ENCODE results near the gene MYO1D.

MYO1D gene

DNA sequence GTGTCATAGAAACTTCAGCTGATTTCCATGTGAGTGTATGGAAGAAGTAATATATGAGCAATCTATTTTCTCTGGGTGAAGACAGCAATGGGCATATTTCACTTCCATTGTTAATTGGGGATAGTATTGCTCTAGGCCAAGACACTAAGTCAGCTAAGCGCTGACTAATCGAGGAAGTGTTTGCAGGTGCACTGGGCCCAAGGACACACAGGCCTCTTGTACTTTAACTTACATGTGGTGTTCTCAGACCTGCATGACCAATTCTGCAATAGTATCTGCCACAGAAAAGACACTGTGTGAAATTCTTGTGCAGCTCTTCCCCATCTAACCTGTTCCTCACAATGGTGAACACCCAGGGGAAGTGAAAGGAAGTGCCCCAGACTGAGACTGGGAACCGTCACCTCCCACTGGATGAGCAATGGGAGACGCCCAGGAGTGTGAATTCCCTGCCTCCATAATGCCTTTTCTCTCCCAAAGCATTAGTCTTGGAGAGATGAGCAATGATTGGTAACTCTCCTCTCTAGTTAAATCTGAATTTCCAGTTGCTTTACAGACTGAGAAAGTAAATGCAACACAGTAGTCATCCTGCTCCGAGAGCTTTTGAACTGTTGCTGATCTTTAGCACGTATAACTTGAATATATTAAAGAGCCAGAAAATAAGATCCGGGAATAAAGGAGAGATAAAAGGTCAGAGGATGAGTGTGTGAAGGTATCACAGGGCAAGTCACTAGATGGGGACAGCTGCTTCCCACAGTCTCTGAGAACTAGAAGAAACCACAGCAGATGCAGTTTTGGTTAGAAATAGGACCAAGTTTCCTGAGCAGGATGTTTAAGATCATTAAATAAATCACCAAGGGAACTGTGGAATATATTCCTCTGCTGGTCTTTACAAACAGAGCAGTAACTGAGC, 307.5 kb downstream of the MYO1D start:
- DNase-seq (ENCODE audit: low spot score), result peak; percentile 13

DNA sequence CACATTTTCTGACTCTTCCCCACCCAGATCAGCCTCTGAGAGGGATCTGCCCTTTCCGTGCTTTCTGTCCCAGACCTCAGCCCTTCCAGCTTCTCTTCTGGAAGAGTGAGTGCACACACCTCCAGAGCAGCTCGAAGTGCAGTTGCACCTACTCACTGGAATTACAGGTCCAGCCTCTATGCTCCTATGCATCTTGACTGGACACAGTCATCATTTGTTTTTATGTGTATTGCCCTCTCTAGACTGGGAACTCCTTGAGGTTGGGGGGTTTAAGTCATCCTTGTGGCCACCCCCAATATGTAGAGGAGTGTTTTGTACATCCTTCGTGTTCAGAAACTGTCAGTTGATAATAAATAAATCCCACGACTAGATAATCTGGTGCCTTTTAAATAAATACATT, 308.2 kb downstream of the MYO1D start:
- DNase-seq (ENCODE audit: low spot score), result no peak

DNA sequence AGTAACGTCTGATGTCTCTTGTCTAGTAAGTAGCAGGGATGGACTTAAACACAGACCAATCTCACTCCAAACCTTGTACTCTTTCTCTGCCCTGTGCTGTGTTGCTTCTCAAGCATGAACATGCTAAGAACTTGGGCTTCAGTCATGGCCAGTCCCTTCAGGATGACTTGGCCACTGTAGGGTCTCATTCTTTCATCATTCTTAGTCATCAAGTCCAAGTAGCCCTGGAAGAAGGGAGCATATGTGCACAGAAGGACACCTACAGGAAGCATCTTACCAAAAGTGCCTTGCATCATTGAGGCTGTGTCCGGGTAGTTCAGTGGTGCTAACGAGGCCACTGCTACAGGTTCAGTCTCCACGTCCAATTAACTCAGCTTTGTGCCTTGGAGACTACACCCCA, 309.4 kb downstream of the MYO1D start:
- no peak for DNase-seq (ENCODE audit: low spot score)

DNA sequence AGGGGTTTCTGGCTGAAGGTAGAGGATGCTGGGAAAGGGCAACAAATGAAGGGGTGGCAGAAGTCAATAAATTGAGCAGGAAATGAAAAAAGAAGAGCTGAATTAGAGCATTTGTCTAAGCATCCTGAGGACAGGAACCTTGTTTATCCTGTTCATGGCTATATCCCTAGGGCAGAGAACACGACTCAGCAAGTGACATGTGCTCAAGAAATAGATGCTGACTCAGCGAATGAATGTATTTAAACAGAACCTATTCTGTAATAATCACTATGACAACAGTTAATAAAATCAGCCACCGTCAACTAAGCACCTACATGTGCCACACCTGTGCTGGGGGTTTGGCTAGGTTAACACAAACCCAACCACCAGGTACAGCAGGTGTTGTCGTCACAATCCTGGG, 309.8 kb downstream of the MYO1D start:
- DNase-seq (ENCODE audit: low spot score), result no peak

DNA sequence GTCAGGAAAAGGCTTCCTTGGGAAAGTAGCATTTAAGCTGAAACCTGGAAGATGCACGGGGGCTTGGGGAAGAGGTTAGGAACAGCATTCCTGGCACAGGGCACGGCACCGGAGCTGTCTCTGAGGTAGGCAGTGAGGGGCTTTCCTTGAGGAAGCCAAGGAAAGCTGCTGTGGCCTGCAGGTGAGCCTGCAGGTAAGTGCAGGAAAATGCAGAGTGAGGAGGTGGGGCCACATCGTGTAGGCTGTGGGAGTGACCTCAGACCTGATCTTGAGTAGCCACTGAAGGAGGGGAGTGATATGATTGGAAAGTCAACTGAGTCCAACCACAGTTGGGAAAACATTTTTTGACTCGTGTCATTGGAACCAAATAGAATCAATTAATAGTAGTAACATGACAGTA, 310.6 kb downstream of the MYO1D start:
- no peak for DNase-seq (ENCODE audit: low spot score)

DNA sequence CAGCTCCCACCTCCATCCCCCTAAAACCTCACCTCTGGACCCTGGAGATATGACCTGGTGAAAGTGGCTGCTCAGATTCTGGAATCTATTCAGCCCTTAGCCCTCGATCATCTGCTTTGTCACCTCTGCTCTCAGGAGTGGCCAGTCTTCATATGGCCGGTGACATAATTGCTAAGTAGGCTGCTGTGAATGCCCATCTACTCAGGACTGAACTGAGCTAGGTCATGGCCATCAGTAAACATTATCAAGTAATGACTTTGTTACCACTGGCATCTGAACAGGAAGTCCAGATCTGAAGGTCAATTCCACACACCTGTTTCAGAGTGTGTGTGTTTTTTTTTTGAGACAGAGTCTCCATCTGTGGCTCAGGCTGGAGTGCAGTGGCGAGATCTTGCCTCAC, 311.5 kb downstream of the MYO1D start:
- DNase-seq (ENCODE audit: low spot score), result no peak

DNA sequence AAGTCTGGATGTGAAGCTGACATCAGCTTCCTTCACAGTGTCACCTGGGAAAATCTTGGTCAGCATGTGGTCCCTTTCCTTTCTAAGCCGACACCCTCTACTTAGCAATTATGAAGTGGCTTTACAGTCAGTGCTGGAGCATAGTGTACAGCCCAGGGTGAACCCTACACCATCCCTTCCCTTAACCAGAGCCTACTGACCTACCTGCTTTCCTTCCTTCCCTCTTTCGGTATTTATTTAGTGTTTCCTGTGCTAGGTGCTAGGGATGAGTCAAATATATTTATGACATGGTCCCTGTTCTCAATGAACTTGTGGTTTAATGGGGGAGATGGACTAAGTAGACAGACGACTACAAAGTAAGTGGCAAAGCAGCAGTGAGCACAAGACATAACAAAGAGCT, 312.6 kb downstream of the MYO1D start:
- no peak for DNase-seq (ENCODE audit: low spot score)

DNA sequence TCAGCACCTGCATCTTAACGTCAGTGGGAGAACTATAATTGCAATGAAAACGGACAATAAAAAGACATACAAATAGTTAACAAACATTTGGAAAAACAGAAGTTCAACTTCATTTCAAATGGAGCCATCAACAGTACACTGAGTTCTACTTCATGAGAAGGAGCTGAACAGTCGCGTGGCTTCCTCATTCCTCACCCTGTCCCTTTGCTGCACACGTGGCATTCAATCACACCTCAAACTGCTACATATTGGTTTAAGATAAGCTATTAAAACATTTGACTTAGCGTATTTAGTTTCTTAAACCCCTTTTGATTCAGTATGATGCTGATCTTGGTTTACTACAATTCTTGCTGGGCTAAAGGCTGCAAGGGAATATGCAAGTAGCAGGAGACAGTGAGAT, 313.3 kb downstream of the MYO1D start:
- no peak for DNase-seq (ENCODE audit: low spot score)

DNA sequence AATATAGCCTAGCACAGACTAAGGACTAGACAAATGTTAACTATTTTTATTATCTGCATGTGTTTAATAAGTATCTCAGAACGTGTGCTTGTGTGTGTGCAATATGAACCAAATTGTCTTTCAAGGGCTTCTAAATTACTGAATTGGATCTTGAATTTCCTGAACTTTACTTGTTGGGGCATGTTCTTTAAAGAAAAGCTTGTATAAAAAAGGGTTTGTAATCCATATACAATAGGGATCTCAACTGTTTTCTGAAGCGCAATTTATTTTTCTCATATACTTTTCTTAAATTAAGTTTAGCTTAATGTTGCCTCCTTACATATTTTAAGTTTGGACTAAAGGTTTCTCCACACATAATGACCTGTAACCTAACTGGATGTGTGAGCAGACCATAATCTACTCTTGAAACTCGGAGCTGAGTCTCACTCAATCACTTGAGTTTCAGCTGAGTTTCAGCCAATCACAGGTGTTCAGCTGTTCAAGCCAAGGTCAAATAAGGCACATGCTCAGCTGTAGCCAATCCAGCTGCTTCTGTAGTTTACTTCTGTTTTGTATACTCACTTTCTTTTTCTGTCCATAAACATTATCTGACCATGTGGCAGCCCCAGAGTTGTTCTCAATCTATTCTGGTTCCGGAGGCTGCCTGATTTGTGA, 317.8 kb downstream of the MYO1D start:
- DNase-seq (ENCODE audit: low spot score), result no peak

DNA sequence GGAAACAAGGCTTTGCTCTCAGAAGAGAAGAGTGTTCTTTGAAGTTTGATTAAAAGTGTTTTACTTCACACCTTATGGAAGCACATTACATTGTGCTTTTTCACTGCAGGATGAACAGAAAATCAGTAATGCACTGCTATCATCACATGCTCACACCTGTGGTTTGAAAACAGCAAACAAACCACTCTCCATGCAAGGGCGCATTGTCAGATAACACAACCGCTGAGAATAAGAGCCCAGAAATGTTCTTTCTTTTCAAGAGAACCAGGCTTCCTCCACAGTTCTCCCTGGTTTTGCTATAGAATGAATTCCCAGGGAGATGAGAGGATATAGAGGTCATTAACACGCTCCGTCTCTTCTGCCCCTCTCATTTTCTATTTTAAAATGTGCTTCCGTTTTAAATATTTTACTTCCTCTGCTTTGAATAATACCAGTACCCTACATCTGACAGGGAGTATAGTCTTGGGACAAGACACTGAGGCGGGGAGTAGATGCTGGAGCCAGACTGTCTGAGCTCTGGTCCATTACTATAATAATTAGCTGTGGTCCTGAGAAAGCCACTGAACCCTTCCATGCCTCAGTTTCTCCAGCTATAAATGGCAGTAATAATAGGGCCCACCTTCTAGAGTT, 318.5 kb downstream of the MYO1D start:
- no peak for DNase-seq (ENCODE audit: low spot score)

DNA sequence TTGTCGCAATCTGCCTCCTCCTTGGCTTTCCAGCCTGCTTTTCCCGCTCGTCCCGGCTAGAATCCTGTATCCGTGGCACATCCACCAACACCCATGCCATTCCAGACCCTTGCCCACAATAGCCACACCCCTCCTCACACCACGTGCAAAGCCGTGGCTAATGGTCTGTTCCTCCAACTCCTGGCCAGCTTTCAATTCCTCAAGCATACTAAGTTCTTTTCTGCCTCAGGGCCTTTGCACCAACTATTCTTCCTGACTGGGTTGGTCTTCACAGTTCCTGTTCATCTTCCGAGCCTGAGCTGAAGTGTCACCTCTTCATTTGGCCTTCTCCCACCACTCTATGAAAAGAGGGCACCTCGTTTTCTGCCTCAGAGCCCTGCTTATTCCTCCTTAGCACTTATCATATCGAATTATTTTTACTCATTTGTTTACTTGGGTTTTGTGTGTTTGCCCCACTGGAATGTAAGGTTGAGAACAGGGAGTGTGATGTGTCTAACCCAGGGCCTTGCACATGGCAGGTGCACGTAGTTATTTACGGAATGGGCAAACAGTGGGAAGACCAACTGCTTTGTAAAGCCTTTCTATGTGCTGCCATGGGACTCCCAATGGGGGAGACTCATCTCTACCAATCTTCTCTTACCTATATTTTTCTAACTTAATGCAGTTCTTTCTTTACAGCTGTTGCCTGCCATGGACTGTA, 321.2 kb downstream of the MYO1D start:
- DNase-seq (ENCODE audit: low spot score), result no peak

DNA sequence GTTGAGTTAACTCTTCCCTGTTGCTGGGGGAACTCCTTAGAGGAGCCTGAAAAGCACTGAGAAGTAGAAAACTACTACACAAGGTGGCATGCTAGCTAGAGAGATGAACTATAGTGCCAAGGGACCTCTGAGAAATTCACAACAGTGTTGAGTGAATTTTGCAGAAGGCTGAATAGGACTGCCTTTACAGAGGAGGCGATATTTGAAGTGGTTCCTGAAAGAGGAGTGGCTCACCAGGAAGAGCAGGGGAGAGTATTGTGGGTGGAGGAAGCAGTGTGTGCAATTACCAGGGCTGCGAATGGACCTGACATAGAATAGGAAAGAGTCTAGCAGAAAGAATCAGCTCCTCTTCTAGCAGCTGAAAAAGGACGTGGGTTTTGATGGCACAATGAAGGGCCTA, 323.8 kb downstream of the MYO1D start:
- no peak for DNase-seq (ENCODE audit: low spot score)

DNA sequence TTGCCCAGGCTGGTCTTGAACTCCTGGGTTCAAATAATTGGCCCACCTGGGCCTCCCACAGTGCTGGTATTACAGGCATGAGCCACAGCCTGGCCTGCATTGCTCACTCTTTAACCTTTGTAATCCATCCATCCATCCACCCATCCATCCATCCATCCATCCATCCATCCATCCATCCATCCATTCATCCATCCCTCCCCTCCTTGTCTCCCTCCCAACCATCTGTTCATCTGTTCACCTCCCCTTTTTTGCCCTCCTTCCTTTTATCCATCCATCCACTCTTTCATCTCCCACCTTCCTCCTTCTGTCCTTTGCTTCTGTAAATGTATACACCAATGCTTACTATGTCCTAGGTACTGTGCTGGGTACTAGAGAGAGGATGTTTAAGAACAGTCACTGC, 324.6 kb downstream of the MYO1D start:
- no peak for DNase-seq (ENCODE audit: low spot score)

DNA sequence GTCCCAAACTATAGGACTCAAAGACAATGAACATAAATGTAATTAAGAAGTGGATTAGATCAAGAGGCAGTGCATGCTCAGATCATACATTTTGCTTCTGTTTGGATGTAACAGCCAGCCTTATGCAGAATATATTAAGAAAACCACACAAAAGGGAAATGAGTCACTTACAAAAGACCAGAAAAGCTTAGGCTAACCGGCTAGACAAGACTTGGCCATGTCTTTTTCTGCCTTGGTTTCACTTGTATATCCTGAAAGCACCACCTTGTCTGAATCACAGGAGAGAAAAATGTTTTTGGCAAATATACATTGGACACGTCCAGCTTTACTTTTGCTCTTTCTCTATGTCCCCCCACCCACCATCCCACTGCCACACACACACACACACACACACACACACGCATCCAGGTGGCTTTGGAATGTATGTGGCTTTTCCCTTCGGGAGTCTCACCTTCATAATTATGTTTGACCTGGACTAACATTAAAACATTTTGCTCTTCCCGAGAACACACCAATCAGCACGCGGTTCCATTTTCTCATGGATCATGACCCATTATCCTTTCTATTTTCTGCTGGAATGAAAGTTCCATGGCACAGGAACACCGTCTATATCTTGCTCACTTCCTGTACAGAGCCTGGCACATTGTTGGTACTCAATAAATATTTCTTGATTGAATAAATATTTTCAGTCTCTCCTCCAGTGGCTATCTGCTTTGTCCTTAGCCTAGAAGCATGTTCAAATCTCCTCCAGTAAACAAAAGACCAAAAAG, 325.6 kb downstream of the MYO1D start:
- peak; percentile 68 for DNase-seq (ENCODE audit: low spot score)

DNA sequence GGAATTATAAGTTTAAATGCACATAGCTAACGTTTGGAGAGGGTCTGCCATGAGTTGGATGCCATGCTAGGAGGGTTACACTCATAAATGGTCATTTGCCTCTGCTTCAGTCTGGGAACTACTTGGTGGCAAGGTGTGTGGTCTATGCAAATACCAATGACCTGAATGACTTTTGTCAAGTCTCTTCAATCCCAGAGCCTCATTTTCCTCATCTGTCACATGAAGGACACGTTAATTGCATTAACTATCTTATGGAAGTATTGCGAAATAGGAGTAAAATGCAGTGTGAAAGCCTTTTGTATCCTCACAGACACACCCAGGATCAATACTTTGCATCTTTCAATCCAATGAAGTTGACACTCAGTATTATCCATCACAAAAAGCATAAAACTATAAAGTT, 327.4 kb downstream of the MYO1D start:
- no peak for DNase-seq (ENCODE audit: low spot score)

DNA sequence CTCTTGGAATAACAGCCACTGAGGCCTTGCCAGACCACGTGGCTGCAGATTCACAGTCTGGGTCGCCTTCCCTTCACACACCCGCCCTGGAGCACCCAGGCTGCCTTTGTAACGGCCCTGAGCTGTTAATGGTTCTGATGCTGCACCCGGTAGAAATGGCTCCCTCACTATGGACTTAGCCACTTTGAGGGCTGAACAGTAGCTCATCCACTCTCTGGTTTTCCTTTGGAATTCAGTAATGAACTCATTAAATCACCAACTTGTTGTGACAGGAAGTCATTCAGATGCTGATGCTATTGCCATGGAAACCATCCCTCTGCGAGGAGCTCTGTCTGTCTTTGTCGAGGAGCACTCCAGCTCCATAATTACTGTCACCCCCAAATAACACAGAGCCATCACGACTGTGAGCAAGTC, 330.9 kb downstream of the MYO1D start:
- DNase-seq (ENCODE audit: low spot score), result no peak

DNA sequence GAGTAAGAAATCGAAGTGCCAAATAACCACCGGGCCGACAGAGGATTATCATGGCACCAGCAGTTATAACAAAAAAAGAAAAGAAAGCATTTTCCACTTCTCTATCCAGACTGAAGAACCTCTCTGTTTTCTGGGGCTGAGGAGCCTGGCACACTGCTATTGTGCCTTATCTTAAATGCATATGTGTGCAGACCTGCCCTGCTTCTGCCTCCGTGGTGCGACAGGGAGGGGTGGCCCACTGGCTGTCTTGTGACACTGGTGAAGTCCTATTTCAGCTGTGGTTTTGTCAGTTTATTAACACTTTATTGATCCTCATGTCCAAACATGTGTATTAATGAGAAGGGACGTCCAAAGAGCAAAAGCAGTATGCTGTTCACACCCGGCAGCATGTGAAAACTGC, 334.7 kb downstream of the MYO1D start:
- no peak for DNase-seq (ENCODE audit: low spot score)

DNA sequence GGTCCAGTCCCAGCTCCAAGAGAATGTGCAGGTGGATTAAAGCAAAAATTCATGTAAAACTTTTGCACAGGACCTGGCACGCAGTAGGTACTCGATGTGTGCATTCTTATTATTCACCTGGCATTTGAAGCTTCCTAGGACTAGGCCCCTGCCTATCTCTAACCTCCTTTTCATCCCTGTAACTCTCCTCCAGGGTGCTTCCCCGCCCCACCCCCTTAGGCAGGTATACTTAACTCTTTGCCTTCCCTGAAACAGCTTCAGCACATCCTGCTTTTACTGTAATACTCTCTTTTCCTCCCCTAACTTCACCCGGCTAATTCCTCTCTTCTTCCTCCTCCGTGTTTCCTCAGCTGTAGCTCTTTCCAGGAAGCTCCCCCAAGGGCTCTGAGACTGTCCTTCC, 335.3 kb downstream of the MYO1D start:
- DNase-seq (ENCODE audit: low spot score), result no peak

DNA sequence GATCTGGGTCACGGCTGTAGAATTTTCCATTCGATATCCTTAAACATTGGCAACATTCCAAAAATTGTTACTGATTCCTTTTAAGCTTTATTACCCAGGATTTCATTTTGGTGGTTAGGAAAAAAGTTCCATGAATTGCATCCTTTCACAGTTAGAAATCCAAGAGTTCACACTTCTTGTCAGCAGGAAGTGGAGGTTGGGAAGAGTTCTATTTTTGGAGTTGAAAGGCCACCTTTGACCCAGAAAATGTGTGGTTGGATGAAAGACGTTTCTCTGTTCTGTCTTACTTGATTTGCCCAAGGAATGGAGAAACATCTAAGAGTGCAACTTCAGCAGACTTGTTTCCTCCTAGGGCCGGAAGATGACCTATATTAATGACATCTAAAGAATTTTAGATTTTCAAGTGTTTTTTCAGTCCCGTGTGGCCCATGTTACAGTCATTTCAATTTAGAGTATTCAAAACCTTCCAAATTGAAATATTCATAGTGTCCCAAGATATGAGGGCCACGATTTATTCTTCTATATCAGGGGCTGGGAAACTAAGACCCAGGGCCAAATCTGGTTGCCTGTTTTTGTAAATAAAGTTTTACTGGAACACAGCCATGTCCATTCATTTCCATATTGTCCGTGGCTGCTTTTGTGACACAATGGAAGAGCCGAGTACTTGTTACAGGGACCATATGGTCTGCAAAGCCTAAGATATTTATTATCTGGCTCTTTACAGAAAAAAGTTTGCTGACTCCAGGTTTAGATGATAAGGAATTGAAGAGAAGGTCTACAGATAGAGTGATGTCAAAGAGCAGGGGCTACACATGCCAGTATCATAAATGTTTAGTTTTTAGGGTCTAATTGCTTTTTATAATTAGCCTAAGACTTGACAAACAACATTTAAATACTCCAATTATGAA, 339.9 kb downstream of the MYO1D start:
- DNase-seq (ENCODE audit: low spot score), result peak; percentile 81

DNA sequence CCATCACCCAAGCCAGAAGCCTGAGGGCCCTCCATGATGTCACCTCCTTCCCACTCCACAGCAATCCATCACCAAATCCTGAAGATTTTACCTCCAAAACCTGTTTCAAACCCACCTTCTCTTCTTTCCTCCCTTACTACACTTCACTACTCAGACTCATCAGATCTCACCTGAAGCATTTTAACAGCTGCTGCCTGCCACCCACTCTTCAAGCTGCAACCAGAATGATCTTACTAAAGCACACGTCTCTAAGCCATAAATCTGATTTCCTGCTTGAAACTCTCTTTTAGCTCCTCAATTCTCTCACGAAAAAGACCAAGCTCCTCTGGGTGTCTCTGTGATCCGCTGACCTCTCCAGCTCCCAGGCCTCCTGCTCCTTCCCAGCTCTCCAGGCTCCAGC, 343.6 kb downstream of the MYO1D start:
- DNase-seq (ENCODE audit: low spot score), result no peak

DNA sequence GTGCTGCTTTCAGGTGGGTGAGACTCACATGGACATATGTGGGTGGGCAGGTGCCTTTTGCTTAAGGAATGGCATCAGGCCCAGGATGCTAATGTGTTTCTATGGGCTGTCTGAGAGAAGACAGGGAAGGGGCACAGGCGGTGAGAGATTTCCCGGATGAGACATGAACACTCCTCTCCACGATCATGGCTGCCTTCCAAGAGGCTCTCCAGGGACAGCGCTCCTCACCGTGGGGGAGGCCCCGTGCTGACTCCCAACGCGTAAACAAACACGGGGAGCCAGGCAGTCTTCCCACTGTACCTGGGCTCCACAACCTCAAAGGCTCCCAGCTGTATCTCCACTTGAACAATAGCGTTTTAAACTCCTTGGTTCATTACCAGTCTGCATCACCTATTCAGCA, 347.3 kb downstream of the MYO1D start:
- no peak for DNase-seq (ENCODE audit: low spot score)
